HG02943 (cell line): ENCODE measurements around the gene ZNF460.

Experiments
- ATAC-seq: cut with Tn5 transposase; IDR thresholded peaks from one replicate; pipeline ENCODE4 v1.9.1; 2021; ENCODE audit warnings: mild to moderate bottlenecking, low read depth, moderate library complexity; ENCODE audit not compliant: unreplicated experiment

The ZNF460 gene

DNA sequence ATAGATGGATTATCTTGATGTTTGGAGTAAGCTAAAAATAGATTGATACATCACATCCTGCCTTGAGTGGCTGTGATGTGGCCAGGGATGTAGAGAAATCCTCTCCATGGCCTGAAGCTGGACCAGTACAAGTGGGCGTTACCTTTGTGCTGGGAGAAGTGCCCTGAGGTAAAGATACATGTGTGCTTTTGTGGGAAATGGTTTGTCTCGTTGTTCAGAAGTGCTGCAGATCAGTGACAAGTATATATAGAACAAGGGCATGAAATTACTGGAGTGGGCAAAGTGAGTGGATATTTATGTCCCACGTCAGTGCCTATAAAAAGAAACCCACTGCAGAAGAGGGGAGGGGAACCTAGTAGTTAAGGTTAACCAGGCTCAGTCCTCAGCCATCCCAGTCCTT is 58.6 kb downstream of the ZNF460 start:
- ATAC-seq, result no peak

DNA sequence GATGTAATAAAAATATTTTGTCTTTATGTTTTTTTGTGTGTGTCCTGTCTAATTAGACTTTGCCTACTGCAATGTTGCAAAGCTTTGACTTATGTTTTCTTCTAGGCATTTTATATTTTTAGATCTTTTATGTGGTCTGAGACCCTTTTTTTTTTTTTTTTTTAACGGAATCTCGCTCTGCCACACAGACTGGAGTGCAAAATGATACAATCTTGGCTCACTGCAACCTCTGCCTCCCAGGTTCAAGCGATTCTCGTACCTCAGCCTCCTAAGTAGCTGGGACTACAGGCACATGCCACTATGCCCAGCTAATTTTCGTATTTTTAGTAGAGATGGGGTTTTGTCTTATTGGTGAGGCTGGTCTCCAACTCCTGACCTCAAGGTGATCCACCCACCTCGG is 62.3 kb downstream of the ZNF460 start:
- no peak for ATAC-seq
